GM21447 (cell line): ENCODE results near the gene TEKT1.
"Not testable (repeated sequence)": the region's sequence is repeated elsewhere in the genome, so short reads cannot be mapped to it uniquely, and the experiment has no call there.

Experiments
- ATAC-seq: cut with Tn5 transposase; IDR thresholded peaks from one replicate; pipeline ENCODE4 v1.9.1; 2021; ENCODE audit not compliant: unreplicated experiment

The TEKT1 gene

GRCh38 chr17:6831661-6832263 lies at the start of gene TEKT1:
Gene TEKT1, minus strand, starts transcription at chr17:6831729. Its CDS starts 1,353 bp downstream, at chr17:6830376.
- ATAC-seq = no peak

GRCh38 chr17:6879221-6879975 lies 47.9 kb upstream of the TEKT1 start:
- not testable (repeated sequence) for ATAC-seq

- ATAC-seq = not testable (repeated sequence)
Measured at GRCh38 chr17:6875276-6875675, 43.7 kb upstream of the TEKT1 start.

- ATAC-seq = no peak
Measured at GRCh38 chr17:6872936-6873335, 41.4 kb upstream of the TEKT1 start.

- no peak for ATAC-seq
Measured at GRCh38 chr17:6870841-6871240, 39.3 kb upstream of the TEKT1 start.

- ATAC-seq = no peak
Measured at GRCh38 chr17:6868582-6868981, 37.1 kb upstream of the TEKT1 start.

- no peak for ATAC-seq
Measured at GRCh38 chr17:6867849-6868248, 36.3 kb upstream of the TEKT1 start.

GRCh38 chr17:6862825-6863224 lies 31.3 kb upstream of the TEKT1 start:
- ATAC-seq = no peak

- no peak for ATAC-seq
Measured at GRCh38 chr17:6862122-6862521, 30.6 kb upstream of the TEKT1 start.

- ATAC-seq = no peak
Measured at GRCh38 chr17:6857904-6858303, 26.4 kb upstream of the TEKT1 start.

GRCh38 chr17:6857336-6857735 lies 25.8 kb upstream of the TEKT1 start:
- no peak for ATAC-seq

GRCh38 chr17:6856051-6856450 lies 24.5 kb upstream of the TEKT1 start:
- ATAC-seq = no peak

- ATAC-seq = no peak
Measured at GRCh38 chr17:6853764-6854442, 22.4 kb upstream of the TEKT1 start.

GRCh38 chr17:6848545-6849179 lies 17.1 kb upstream of the TEKT1 start:
- ATAC-seq = not testable (repeated sequence)

GRCh38 chr17:6846138-6846537 lies 14.6 kb upstream of the TEKT1 start:
- not testable (repeated sequence) for ATAC-seq

GRCh38 chr17:6844406-6844805 lies 12.9 kb upstream of the TEKT1 start:
- ATAC-seq = not testable (repeated sequence)

- ATAC-seq = no peak
Measured at GRCh38 chr17:6843241-6843880, 11.8 kb upstream of the TEKT1 start.

GRCh38 chr17:6841769-6842168 lies 10.2 kb upstream of the TEKT1 start:
- not testable (repeated sequence) for ATAC-seq

GRCh38 chr17:6830383-6830986 lies 1.0 kb downstream of the TEKT1 start:
- no peak for ATAC-seq

GRCh38 chr17:6823011-6823442 lies 8.5 kb downstream of the TEKT1 start:
- no peak for ATAC-seq

GRCh38 chr17:6818938-6819337 lies 12.6 kb downstream of the TEKT1 start:
- ATAC-seq = no peak
